Mesenteric fat pad (tissue), 1 donor: ENCODE data around the gene FAM118A. TPM values are rescaled to one million over a fixed set of nuclear protein-coding genes. Genes with fewer than 3 reads are reported as not detected.
"Not testable (repeated sequence)": the region's sequence is repeated elsewhere in the genome, so short reads cannot be mapped to it uniquely, and the experiment has no call there.

Source experiments
- DNase-seq: peaks from one replicate; pipeline ENCODE4 v3.0.0-alpha.2; 2020; ENCODE audit warnings: low spot score
- total RNA-seq: library from RNA; stranded (reverse); fragmentation: NEBNext Ultra II Directional; extraction: Animal tissue kit (Norgen Biotek cat#: 25700); gene quantifications from one replicate; pipeline ENCODE4 v1.2.1, GENCODE V29; 2021
- donor health status: DM: yes; HTN: yes; CAD: no.

The FAM118A gene
- total RNA-seq, 1 donor from 2014 or later: 22.2 TPM

- DNase-seq: no peak
These were observed 745 bp upstream of the FAM118A start for GRCh38 chr22:45308957-45309421.

GRCh38 chr22:45310331-45310976 lies 720 bp downstream of the FAM118A start:
- no peak for DNase-seq

GRCh38 chr22:45310977-45311531 lies 1.3 kb downstream of the FAM118A start:
- DNase-seq: no peak

GRCh38 chr22:45312415-45312814 lies 2.7 kb downstream of the FAM118A start:
- DNase-seq: no peak

GRCh38 chr22:45312856-45313255 lies 3.1 kb downstream of the FAM118A start:
- DNase-seq: no peak

- no peak for DNase-seq
These were observed 4.5 kb downstream of the FAM118A start for GRCh38 chr22:45314054-45314721.

- DNase-seq: no peak
These were observed 5.1 kb downstream of the FAM118A start for GRCh38 chr22:45314786-45315185.

GRCh38 chr22:45316796-45317526 lies 7.2 kb downstream of the FAM118A start:
- no peak for DNase-seq

GRCh38 chr22:45317551-45318167 lies 7.9 kb downstream of the FAM118A start:
- DNase-seq: no peak

- DNase-seq: no peak
These were observed 8.4 kb downstream of the FAM118A start for GRCh38 chr22:45318168-45318557.

- DNase-seq: no peak
These were observed 9.0 kb downstream of the FAM118A start for GRCh38 chr22:45318558-45319323.

GRCh38 chr22:45319324-45319685 lies 9.6 kb downstream of the FAM118A start:
- DNase-seq: no peak

GRCh38 chr22:45320357-45320976 lies 10.7 kb downstream of the FAM118A start:
- DNase-seq: no peak

- DNase-seq: no peak
These were observed 12.1 kb downstream of the FAM118A start for GRCh38 chr22:45321827-45322226.

- DNase-seq: no peak
These were observed 13.3 kb downstream of the FAM118A start for GRCh38 chr22:45322873-45323525.

GRCh38 chr22:45323695-45324094 lies 14.0 kb downstream of the FAM118A start:
- DNase-seq: no peak

- no peak for DNase-seq
These were observed 14.6 kb downstream of the FAM118A start for GRCh38 chr22:45324311-45324711.

- not testable (repeated sequence) for DNase-seq
These were observed 18.5 kb downstream of the FAM118A start for GRCh38 chr22:45328261-45328660.

GRCh38 chr22:45328822-45329529 lies 19.2 kb downstream of the FAM118A start:
- DNase-seq: no peak
